Measurements from ENCODE around the gene PITPNB.

PITPNB gene

GRCh38 chr22:27918341-27919221, 475 bp downstream of the PITPNB start:
- Histone ChIP-seq H3K4me2 (ENCODE audit: insufficient read depth, low read length) (peak overlapping the region; percentile 98), H3K4me3 (ENCODE audit: low read depth in 1 of 2, low read length in 2 of 2) (peak overlapping the region; percentile 46 to 96), H3K9me3 (ENCODE audit: insufficient read depth, low read length, severe bottlenecking) (no peaks in the 10 kb centered on the region), H2AFZ (ENCODE audit: low read depth, low read length) (peak overlapping the region; percentile 35), H3K27ac (ENCODE audit: low read length) (peak overlapping the region; percentile 71), H3K36me3 (ENCODE audit: insufficient read depth, low read length) (peaks cover 21% of the 10 kb centered on the region), H3K79me2 (ENCODE audit: insufficient read depth, low read length) (peaks cover 93% of the 10 kb centered on the region), H3K9ac (ENCODE audit: low read depth, low read length) (peak overlapping the region; percentile 95), H3K4me1 (ENCODE audit: insufficient read depth, low read length) (peaks cover 63% of the 10 kb centered on the region), H4K20me1 (ENCODE audit: insufficient read depth, low read length) (peaks cover 45% of the 10 kb centered on the region), H3K27me3 (ENCODE audit: insufficient read depth, low read length, poor library complexity) (no peaks in the 10 kb centered on the region)
- ATAC-seq (ENCODE audit: insufficient read depth, low read depth) (peak; percentile 60), DNase-seq (peak; percentile 71)
- TF ChIP-seq CTCF (IDR thresholded peaks at IDR 0.05; ENCODE audit: borderline replicate concordance, extremely low read depth, low read length, poor library complexity, severe bottlenecking) (no peak), EZH2 (IDR thresholded peaks at IDR 0.05; ENCODE audit: borderline replicate concordance, low read depth, low read length, severe bottlenecking) (no peak)

GRCh38 chr22:27915986-27916385, 3.1 kb downstream of the PITPNB start:
- Histone ChIP-seq H3K27me3 (ENCODE audit: insufficient read depth, low read length, poor library complexity) (no peaks in the 10 kb centered on the region), H3K9ac (ENCODE audit: low read depth, low read length) (0 out of 2 replicates have a peak overlapping the region, but pooled peaks have one; percentile 11), H2AFZ (ENCODE audit: low read depth, low read length) (no peak overlapping the region), H4K20me1 (ENCODE audit: insufficient read depth, low read length) (peaks cover 65% of the 10 kb centered on the region), H3K4me2 (ENCODE audit: insufficient read depth, low read length) (peak overlapping the region; percentile 46), H3K4me1 (ENCODE audit: insufficient read depth, low read length) (peaks cover 58% of the 10 kb centered on the region), H3K27ac (ENCODE audit: low read length) (0 out of 2 replicates have a peak overlapping the region, but pooled peaks have one; percentile 24), H3K9me3 (ENCODE audit: insufficient read depth, low read length, severe bottlenecking) (no peaks in the 10 kb centered on the region), H3K36me3 (ENCODE audit: insufficient read depth, low read length) (peaks cover 26% of the 10 kb centered on the region), H3K79me2 (ENCODE audit: insufficient read depth, low read length) (peaks cover 97% of the 10 kb centered on the region), H3K4me3 (ENCODE audit: low read depth in 1 of 2, low read length in 2 of 2) (peak overlapping the region in 1 of 2 experiments; percentile 0; a peak in 1 of 4 replicates)
- no peak for ATAC-seq (ENCODE audit: insufficient read depth, low read depth)
- TF ChIP-seq CTCF (IDR thresholded peaks at IDR 0.05; ENCODE audit: borderline replicate concordance, extremely low read depth, low read length, poor library complexity, severe bottlenecking) (no peak), EZH2 (IDR thresholded peaks at IDR 0.05; ENCODE audit: borderline replicate concordance, low read depth, low read length, severe bottlenecking) (no peak)
- DNase-seq = no peak

- no peak overlapping the region for H2AFZ ChIP-seq (ENCODE audit: low read depth, low read length)
- TF ChIP-seq EZH2 (IDR thresholded peaks at IDR 0.05; ENCODE audit: borderline replicate concordance, low read depth, low read length, severe bottlenecking) (no peak), CTCF (IDR thresholded peaks at IDR 0.05; ENCODE audit: borderline replicate concordance, extremely low read depth, low read length, poor library complexity, severe bottlenecking) (no peak)
- no peaks in the 10 kb centered on the region for H3K27me3 ChIP-seq (ENCODE audit: insufficient read depth, low read length, poor library complexity)
- H3K4me2 ChIP-seq (ENCODE audit: insufficient read depth, low read length) = peak overlapping the region; percentile 24; the same call in 1 of the 2 replicates
- no peak for ATAC-seq (ENCODE audit: insufficient read depth, low read depth)
- no peaks in the 10 kb centered on the region for H3K9me3 ChIP-seq (ENCODE audit: insufficient read depth, low read length, severe bottlenecking)
- peak overlapping the region; percentile 11; the same call in 1 of the 2 replicates for H3K27ac ChIP-seq (ENCODE audit: low read length)
- peaks cover 39% of the 10 kb centered on the region for H3K4me1 ChIP-seq (ENCODE audit: insufficient read depth, low read length)
- H4K20me1 ChIP-seq (ENCODE audit: insufficient read depth, low read length) = peaks cover 69% of the 10 kb centered on the region
- no peak for DNase-seq
- H3K36me3 ChIP-seq (ENCODE audit: insufficient read depth, low read length) = peaks cover 50% of the 10 kb centered on the region
- H3K4me3 ChIP-seq (ENCODE audit: low read depth in 1 of 2, low read length in 2 of 2) = no peak overlapping the region
- H3K9ac ChIP-seq (ENCODE audit: low read depth, low read length) = no peak overlapping the region
- H3K79me2 ChIP-seq (ENCODE audit: insufficient read depth, low read length) = peaks cover 100% of the 10 kb centered on the region
Measured at GRCh38 chr22:27913162-27913741, 5.8 kb downstream of the PITPNB start.

All from DND-41 (cell line).